OCI-LY3 (cell line): ENCODE measurements around the gene LMNA.

Experiments used
- CTCF ChIP-seq: fragments of 200-600, 300-600 bp; sonication (generic); IDR thresholded peaks from 2 replicates; pipeline ENCODE4 v1.5.1; 2014; ENCODE audit warnings: antibody characterized with exemption, low read length, low read depth
- EZH2phosphoT487 ChIP-seq: fragments of 200-600 bp; shearing (Covaris generic); IDR thresholded peaks from 2 replicates; pipeline ENCODE4 v1.6.1; 2018; ENCODE audit warnings: antibody characterized with exemption, mixed run types, low read depth

DNA sequence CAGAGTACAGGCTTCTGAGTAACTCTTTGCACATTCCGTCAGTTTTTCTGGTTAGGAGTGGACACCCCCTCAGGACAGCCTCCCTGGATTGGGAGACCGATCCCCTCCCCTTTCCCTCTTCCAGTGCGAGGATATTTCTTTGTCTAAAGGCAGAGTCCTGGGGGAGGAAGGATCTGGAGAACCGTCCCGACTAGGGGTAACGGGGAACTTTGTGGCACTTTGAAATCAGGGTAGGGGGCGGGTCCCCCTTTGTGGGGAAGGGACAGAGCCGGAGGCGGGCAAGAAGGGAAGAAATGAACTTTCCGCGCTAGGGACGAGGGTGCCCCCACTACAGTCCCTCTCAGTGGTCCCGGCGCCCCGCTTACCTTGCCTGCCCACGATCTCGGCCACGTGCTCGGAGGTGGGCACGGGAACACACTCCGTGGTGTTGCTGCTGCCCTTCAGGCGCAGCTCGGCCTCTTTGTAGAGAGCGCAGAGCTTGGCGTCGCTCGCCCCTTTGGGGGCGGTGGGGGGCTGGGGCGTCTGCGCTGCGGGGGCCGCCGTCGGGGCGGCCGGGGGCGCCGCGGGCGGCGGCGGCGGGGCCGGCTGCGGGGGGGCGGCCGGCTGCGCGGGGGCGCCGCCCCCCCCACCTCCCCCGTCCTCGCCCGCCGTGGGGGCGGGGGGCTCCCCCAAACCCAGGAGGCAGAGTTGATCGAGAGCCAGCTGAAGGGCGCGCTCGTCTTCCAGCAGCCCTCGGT is 33.2 kb upstream of the LMNA start:
- no peak for TF ChIP-seq CTCF
- no peak for TF ChIP-seq EZH2phosphoT487
